Keratinocyte (primary cell): ENCODE measurements around the gene LOXHD1.

Experiments
- EZH2 ChIP-seq: IDR thresholded peaks from one replicate; pipeline ENCODE4 v1.6.1; 2012; ENCODE audit warnings: inconsistent platforms, mild to moderate bottlenecking, low read length, moderate library complexity
- TF ChIP-seq, protein P1 (sequence below), 3 experiments: IDR thresholded peaks in 1 of 3; conservative IDR thresholded peaks in 1 of 3; optimal IDR thresholded peaks in 1 of 3; 2 replicates in 2 of 3; 3 replicates in 1 of 3; pipeline versions ENCODE3 to v1.5.1; 2011; ENCODE audit warnings: low read length in 3 of 3, mild to moderate bottlenecking in 3 of 3, moderate library complexity in 2 of 3, control low read depth in 1 of 3, inconsistent platforms in 1 of 3; ENCODE audit not compliant: insufficient read depth in 2 of 3; ENCODE audit errors: extremely low read depth in 1 of 3

DNA sequence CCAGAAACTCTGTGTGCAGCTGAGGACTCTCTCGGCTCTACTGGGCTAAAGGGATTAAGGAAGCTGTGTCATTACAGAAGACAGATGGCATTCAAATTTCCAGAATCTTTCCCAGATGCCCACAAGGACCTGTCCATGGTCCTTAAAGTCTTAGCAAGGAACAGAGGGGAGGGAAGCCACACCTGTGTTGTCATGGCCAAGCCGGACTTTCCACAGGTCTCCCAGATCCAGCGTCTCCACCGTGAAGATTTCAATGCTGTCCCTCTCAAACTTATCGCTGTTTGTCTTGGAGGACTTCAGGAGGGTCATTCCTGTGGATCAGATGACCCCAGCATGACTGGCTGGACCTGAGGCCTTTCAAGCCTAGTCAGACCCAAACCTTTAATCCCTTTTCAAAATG lies 114.5 kb downstream of the LOXHD1 start:
- TF ChIP-seq EZH2: no peak
- TF ChIP-seq, protein P1, sequence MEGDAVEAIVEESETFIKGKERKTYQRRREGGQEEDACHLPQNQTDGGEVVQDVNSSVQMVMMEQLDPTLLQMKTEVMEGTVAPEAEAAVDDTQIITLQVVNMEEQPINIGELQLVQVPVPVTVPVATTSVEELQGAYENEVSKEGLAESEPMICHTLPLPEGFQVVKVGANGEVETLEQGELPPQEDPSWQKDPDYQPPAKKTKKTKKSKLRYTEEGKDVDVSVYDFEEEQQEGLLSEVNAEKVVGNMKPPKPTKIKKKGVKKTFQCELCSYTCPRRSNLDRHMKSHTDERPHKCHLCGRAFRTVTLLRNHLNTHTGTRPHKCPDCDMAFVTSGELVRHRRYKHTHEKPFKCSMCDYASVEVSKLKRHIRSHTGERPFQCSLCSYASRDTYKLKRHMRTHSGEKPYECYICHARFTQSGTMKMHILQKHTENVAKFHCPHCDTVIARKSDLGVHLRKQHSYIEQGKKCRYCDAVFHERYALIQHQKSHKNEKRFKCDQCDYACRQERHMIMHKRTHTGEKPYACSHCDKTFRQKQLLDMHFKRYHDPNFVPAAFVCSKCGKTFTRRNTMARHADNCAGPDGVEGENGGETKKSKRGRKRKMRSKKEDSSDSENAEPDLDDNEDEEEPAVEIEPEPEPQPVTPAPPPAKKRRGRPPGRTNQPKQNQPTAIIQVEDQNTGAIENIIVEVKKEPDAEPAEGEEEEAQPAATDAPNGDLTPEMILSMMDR (optimal IDR thresholded peaks at IDR 0.05 in 1 of 3, IDR thresholded peaks at IDR 0.05 in 1 of 3, conservative IDR thresholded peaks at IDR 0.05 in 1 of 3; ENCODE audit: extremely low read depth in 1 of 3, insufficient read depth in 2 of 3, low read length in 3 of 3): no peak
